MM.1S (cell line): ENCODE measurements around the gene FNDC5.

Source experiments
- DNase-seq: peaks from one replicate; pipeline ENCODE4 v3.0.0-alpha.2; 2015
- H2AFZ ChIP-seq: fragments of 300-600 bp; sonication (generic); 2 replicates; pipeline ENCODE4 v1.6.0; 2016; ENCODE audit warnings: antibody characterized with exemption, low read length
- H3F3A ChIP-seq: fragments of 300-600 bp; sonication (generic); 2 replicates; pipeline ENCODE4 v1.6.1; 2016; ENCODE audit warnings: mild to moderate bottlenecking, antibody characterized with exemption, low read length, moderate library complexity, mixed read lengths; ENCODE audit not compliant: insufficient read depth
- H3K27ac ChIP-seq: fragments of 300-600 bp; sonication (generic); 2 replicates; pipeline ENCODE4 v1.5.1; 2016; ENCODE audit warnings: mild to moderate bottlenecking, low read length
- H3K27me3 ChIP-seq: fragments of 300-600 bp; sonication (generic); replicated peaks from 2 replicates; pipeline ENCODE4 v1.6.0; 2016; ENCODE audit warnings: low read length; ENCODE audit not compliant: insufficient read depth
- H3K36me3 ChIP-seq: fragments of 300-600 bp; sonication (generic); replicated peaks from 2 replicates; pipeline ENCODE4 v1.6.1; 2016; ENCODE audit warnings: mild to moderate bottlenecking, low read length, mixed read lengths; ENCODE audit not compliant: insufficient read depth
- H3K4me1 ChIP-seq: fragments of 300-600 bp; sonication (generic); 2 replicates; pipeline ENCODE4 v1.6.1; 2016; ENCODE audit warnings: low read length, mixed read lengths
- H3K4me2 ChIP-seq: fragments of 300-600 bp; sonication (generic); 2 replicates; pipeline ENCODE4 v1.6.0; 2016; ENCODE audit warnings: low read depth, low read length
- H3K4me3 ChIP-seq: fragments of 300-600 bp; sonication (generic); 2 replicates; pipeline ENCODE4 v1.5.1; 2016; ENCODE audit warnings: low read length, mixed read lengths
- H3K79me2 ChIP-seq: fragments of 300-600 bp; sonication (generic); 2 replicates; pipeline ENCODE4 v1.6.1; 2016; ENCODE audit warnings: mixed run types, low read length, mixed read lengths
- H3K9ac ChIP-seq: fragments of 300-600 bp; sonication (generic); 2 replicates; pipeline ENCODE4 v1.6.1; 2016; ENCODE audit warnings: low read length, mixed read lengths
- H3K9me2 ChIP-seq: fragments of 300-600 bp; sonication (generic); replicated peaks from 2 replicates; pipeline ENCODE4 v1.6.1; 2016; ENCODE audit warnings: mild to moderate bottlenecking, low read length, mixed read lengths; ENCODE audit not compliant: insufficient read depth
- H3K9me3 ChIP-seq: fragments of 300-600 bp; sonication (generic); replicated peaks from 2 replicates; pipeline ENCODE4 v1.6.1; 2016; ENCODE audit warnings: mild to moderate bottlenecking, low read length, mixed read lengths; ENCODE audit not compliant: insufficient read depth
- H4K20me1 ChIP-seq: fragments of 300-600 bp; sonication (generic); 2 replicates; pipeline ENCODE4 v1.6.1; 2016; ENCODE audit warnings: mild to moderate bottlenecking, low read length, moderate library complexity, mixed read lengths; ENCODE audit not compliant: insufficient read depth
- CTCF ChIP-seq: fragments of 300-600 bp; sonication (generic); IDR thresholded peaks from 2 replicates; pipeline ENCODE4 v1.5.1; 2016; ENCODE audit warnings: antibody characterized with exemption, low read length, mixed read lengths
- EZH2 ChIP-seq: fragments of 300-600 bp; sonication (generic); optimal IDR thresholded peaks from 2 replicates; pipeline ENCODE3; 2017; ENCODE audit warnings: low read depth, mild to moderate bottlenecking, antibody characterized with exemption, low read length, mixed read lengths
- EZH2phosphoT487 ChIP-seq: fragments of 300-600 bp; sonication (generic); IDR thresholded peaks from 2 replicates; pipeline ENCODE4 v1.6.1; 2018; ENCODE audit warnings: antibody characterized with exemption, low read length

The FNDC5 gene

GRCh38 chr1:32888677-32889420, 18.1 kb upstream of the FNDC5 start:
- TF ChIP-seq EZH2phosphoT487 (no peak), CTCF (no peak), EZH2 (no peak)
- Histone ChIP-seq H3K4me1 (no peaks in the 10 kb centered on the region), H3K27ac (no peak overlapping the region), H4K20me1 (no peaks in the 10 kb centered on the region), H3K27me3 (peaks cover 88% of the 10 kb centered on the region), H3K79me2 (no peaks in the 10 kb centered on the region), H3K9ac (no peak overlapping the region), H3K36me3 (no peaks in the 10 kb centered on the region), H3K4me2 (no peak overlapping the region), H3K9me2 (no peaks in the 10 kb centered on the region), H2AFZ (no peak overlapping the region), H3K9me3 (no peaks in the 10 kb centered on the region), H3K4me3 (no peak overlapping the region), H3F3A (no peaks in the 10 kb centered on the region)
- DNase-seq: no peak

- Histone ChIP-seq H3K27me3 (peaks cover 87% of the 10 kb centered on the region), H3K4me1 (no peaks in the 10 kb centered on the region), H3F3A (no peaks in the 10 kb centered on the region), H3K27ac (no peak overlapping the region), H3K9ac (no peak overlapping the region), H3K9me3 (no peaks in the 10 kb centered on the region), H4K20me1 (no peaks in the 10 kb centered on the region), H3K4me3 (no peak overlapping the region), H3K4me2 (no peak overlapping the region), H3K36me3 (no peaks in the 10 kb centered on the region), H3K9me2 (no peaks in the 10 kb centered on the region), H3K79me2 (no peaks in the 10 kb centered on the region), H2AFZ (no peak overlapping the region)
- DNase-seq: no peak
- TF ChIP-seq EZH2phosphoT487 (no peak), CTCF (no peak), EZH2 (no peak)
These were observed 17.4 kb upstream of the FNDC5 start for GRCh38 chr1:32888134-32888533.

GRCh38 chr1:32887623-32888022, 16.9 kb upstream of the FNDC5 start:
- Histone ChIP-seq H3K27ac (no peak overlapping the region), H2AFZ (no peak overlapping the region), H3K4me1 (no peaks in the 10 kb centered on the region), H3K79me2 (no peaks in the 10 kb centered on the region), H3K9me3 (no peaks in the 10 kb centered on the region), H3K4me3 (no peak overlapping the region), H3F3A (no peaks in the 10 kb centered on the region), H4K20me1 (no peaks in the 10 kb centered on the region), H3K27me3 (peaks cover 85% of the 10 kb centered on the region), H3K4me2 (no peak overlapping the region), H3K9me2 (no peaks in the 10 kb centered on the region), H3K9ac (no peak overlapping the region), H3K36me3 (no peaks in the 10 kb centered on the region)
- TF ChIP-seq EZH2phosphoT487 (no peak), EZH2 (no peak), CTCF (no peak)
- DNase-seq: no peak
